MM.1S (cell line): ENCODE results near the gene IL19.

ENCODE experiments used
- DNase-seq: peaks from one replicate; pipeline ENCODE4 v3.0.0-alpha.2; 2015
- H2AFZ ChIP-seq: fragments of 300-600 bp; sonication (generic); 2 replicates; pipeline ENCODE4 v1.6.0; 2016; ENCODE audit warnings: antibody characterized with exemption, low read length
- H3F3A ChIP-seq: fragments of 300-600 bp; sonication (generic); 2 replicates; pipeline ENCODE4 v1.6.1; 2016; ENCODE audit warnings: mild to moderate bottlenecking, antibody characterized with exemption, low read length, moderate library complexity, mixed read lengths; ENCODE audit not compliant: insufficient read depth
- H3K27ac ChIP-seq: fragments of 300-600 bp; sonication (generic); 2 replicates; pipeline ENCODE4 v1.5.1; 2016; ENCODE audit warnings: mild to moderate bottlenecking, low read length
- H3K27me3 ChIP-seq: fragments of 300-600 bp; sonication (generic); replicated peaks from 2 replicates; pipeline ENCODE4 v1.6.0; 2016; ENCODE audit warnings: low read length; ENCODE audit not compliant: insufficient read depth
- H3K36me3 ChIP-seq: fragments of 300-600 bp; sonication (generic); replicated peaks from 2 replicates; pipeline ENCODE4 v1.6.1; 2016; ENCODE audit warnings: mild to moderate bottlenecking, low read length, mixed read lengths; ENCODE audit not compliant: insufficient read depth
- H3K4me1 ChIP-seq: fragments of 300-600 bp; sonication (generic); 2 replicates; pipeline ENCODE4 v1.6.1; 2016; ENCODE audit warnings: low read length, mixed read lengths
- H3K4me2 ChIP-seq: fragments of 300-600 bp; sonication (generic); 2 replicates; pipeline ENCODE4 v1.6.0; 2016; ENCODE audit warnings: low read depth, low read length
- H3K4me3 ChIP-seq: fragments of 300-600 bp; sonication (generic); 2 replicates; pipeline ENCODE4 v1.5.1; 2016; ENCODE audit warnings: low read length, mixed read lengths
- H3K79me2 ChIP-seq: fragments of 300-600 bp; sonication (generic); 2 replicates; pipeline ENCODE4 v1.6.1; 2016; ENCODE audit warnings: mixed run types, low read length, mixed read lengths
- H3K9ac ChIP-seq: fragments of 300-600 bp; sonication (generic); 2 replicates; pipeline ENCODE4 v1.6.1; 2016; ENCODE audit warnings: low read length, mixed read lengths
- H3K9me2 ChIP-seq: fragments of 300-600 bp; sonication (generic); replicated peaks from 2 replicates; pipeline ENCODE4 v1.6.1; 2016; ENCODE audit warnings: mild to moderate bottlenecking, low read length, mixed read lengths; ENCODE audit not compliant: insufficient read depth
- H3K9me3 ChIP-seq: fragments of 300-600 bp; sonication (generic); replicated peaks from 2 replicates; pipeline ENCODE4 v1.6.1; 2016; ENCODE audit warnings: mild to moderate bottlenecking, low read length, mixed read lengths; ENCODE audit not compliant: insufficient read depth
- H4K20me1 ChIP-seq: fragments of 300-600 bp; sonication (generic); 2 replicates; pipeline ENCODE4 v1.6.1; 2016; ENCODE audit warnings: mild to moderate bottlenecking, low read length, moderate library complexity, mixed read lengths; ENCODE audit not compliant: insufficient read depth
- CTCF ChIP-seq: fragments of 300-600 bp; sonication (generic); IDR thresholded peaks from 2 replicates; pipeline ENCODE4 v1.5.1; 2016; ENCODE audit warnings: antibody characterized with exemption, low read length, mixed read lengths
- EZH2 ChIP-seq: fragments of 300-600 bp; sonication (generic); optimal IDR thresholded peaks from 2 replicates; pipeline ENCODE3; 2017; ENCODE audit warnings: low read depth, mild to moderate bottlenecking, antibody characterized with exemption, low read length, mixed read lengths
- EZH2phosphoT487 ChIP-seq: fragments of 300-600 bp; sonication (generic); IDR thresholded peaks from 2 replicates; pipeline ENCODE4 v1.6.1; 2018; ENCODE audit warnings: antibody characterized with exemption, low read length

Gene IL19

GRCh38 chr1:206727981-206728696 lies 42.4 kb upstream of the IL19 start:
- Histone ChIP-seq H3K9me2 (no peaks in the 10 kb centered on the region), H3K36me3 (no peaks in the 10 kb centered on the region; the same call in 1 of the 2 replicates), H3K27me3 (no peaks in the 10 kb centered on the region), H2AFZ (no peak overlapping the region), H3K4me1 (peaks cover 21% of the 10 kb centered on the region), H3K4me3 (no peak overlapping the region), H3K9ac (no peak overlapping the region), H3K79me2 (peaks cover 64% of the 10 kb centered on the region), H3K9me3 (no peaks in the 10 kb centered on the region), H3F3A (peaks cover 3% of the 10 kb centered on the region; the same call in 1 of the 2 replicates), H3K4me2 (no peak overlapping the region), H3K27ac (no peak overlapping the region), H4K20me1 (0 out of 2 replicates have a peak, but pooled peaks cover 8% of the 10 kb centered on the region)
- TF ChIP-seq CTCF (no peak), EZH2phosphoT487 (no peak), EZH2 (no peak)
- DNase-seq: no peak

DNA sequence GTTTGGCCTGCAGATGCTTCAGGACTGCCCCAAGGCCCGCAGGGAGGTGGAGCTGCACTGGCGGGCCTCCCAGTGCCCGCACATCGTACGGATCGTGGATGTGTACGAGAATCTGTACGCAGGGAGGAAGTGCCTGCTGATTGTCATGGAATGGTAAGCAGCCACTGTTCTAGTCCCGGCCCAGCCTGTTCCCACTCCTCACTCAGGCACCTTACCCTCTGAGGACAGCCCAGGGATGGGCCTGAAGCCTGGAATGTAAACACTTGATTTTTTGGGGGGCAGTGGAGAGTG lies 41.9 kb upstream of the IL19 start:
- Histone ChIP-seq H3K27ac (no peak overlapping the region), H3K9ac (no peak overlapping the region), H3K4me1 (peaks cover 21% of the 10 kb centered on the region), H2AFZ (no peak overlapping the region), H3K4me3 (no peak overlapping the region), H3F3A (peaks cover 3% of the 10 kb centered on the region; the same call in 1 of the 2 replicates), H3K9me3 (no peaks in the 10 kb centered on the region), H3K36me3 (no peaks in the 10 kb centered on the region; the same call in 1 of the 2 replicates), H3K79me2 (peaks cover 59% of the 10 kb centered on the region), H4K20me1 (0 out of 2 replicates have a peak, but pooled peaks cover 8% of the 10 kb centered on the region), H3K9me2 (no peaks in the 10 kb centered on the region), H3K27me3 (no peaks in the 10 kb centered on the region), H3K4me2 (no peak overlapping the region)
- DNase-seq: no peak
- TF ChIP-seq EZH2 (no peak), CTCF (no peak), EZH2phosphoT487 (no peak)

DNA sequence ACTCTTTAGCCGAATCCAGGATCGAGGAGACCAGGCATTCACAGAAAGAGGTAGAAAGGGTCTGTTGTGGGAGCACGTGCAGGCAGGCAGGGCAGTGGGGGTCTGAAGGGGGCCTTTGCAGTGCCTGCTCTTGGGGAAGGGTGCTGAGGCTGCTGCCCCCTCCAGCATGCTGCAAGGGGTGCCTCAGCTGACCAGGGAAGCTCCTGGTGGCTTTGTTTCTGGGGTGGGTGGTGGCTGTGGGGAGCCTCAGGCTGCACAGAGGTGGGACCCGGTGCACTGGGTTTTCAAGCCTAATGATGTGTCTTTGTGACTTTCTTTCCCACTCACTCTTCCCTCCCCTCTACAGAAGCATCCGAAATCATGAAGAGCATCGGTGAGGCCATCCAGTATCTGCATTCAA lies 41.5 kb upstream of the IL19 start:
- Histone ChIP-seq H4K20me1 (0 out of 2 replicates have a peak, but pooled peaks cover 8% of the 10 kb centered on the region), H3K79me2 (peaks cover 55% of the 10 kb centered on the region), H3K4me1 (peaks cover 21% of the 10 kb centered on the region), H3K36me3 (no peaks in the 10 kb centered on the region; the same call in 1 of the 2 replicates), H3K9me2 (no peaks in the 10 kb centered on the region), H3K9me3 (no peaks in the 10 kb centered on the region), H3K9ac (no peak overlapping the region), H3K27ac (no peak overlapping the region), H3F3A (peaks cover 3% of the 10 kb centered on the region; the same call in 1 of the 2 replicates), H2AFZ (no peak overlapping the region), H3K27me3 (no peaks in the 10 kb centered on the region), H3K4me2 (no peak overlapping the region), H3K4me3 (no peak overlapping the region)
- no peak for DNase-seq
- no peak for TF ChIP-seq CTCF
- TF ChIP-seq EZH2: no peak
- TF ChIP-seq EZH2phosphoT487: no peak
